HG03457 (cell line): ENCODE data around the gene ARHGAP4.

Experiments
- ATAC-seq: cut with Tn5 transposase; IDR thresholded peaks from one replicate; pipeline ENCODE4 v1.9.1; 2021; ENCODE audit warnings: moderate number of reproducible peaks; ENCODE audit not compliant: unreplicated experiment

The ARHGAP4 gene

DNA sequence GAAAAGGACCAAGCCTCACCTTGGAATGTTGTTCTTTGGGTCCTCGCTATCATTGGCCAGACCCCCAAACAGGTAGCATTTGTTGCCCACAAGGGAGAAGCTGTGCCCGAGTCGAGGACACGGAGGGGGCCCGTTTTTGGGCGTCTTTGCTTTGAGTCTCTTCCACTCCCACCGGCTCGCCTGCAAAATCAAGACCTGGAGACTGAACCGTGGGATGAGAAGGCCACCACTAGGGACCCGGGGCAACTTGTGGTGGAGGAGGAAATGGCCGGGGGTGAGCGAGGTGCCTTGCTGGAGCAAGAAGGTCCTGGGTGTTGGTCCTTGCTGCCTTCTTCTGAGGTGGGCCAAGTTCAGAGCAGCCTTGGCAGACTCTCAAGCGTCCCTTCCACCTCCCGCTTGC is 38.0 kb upstream of the ARHGAP4 start:
- ATAC-seq, result no peak

DNA sequence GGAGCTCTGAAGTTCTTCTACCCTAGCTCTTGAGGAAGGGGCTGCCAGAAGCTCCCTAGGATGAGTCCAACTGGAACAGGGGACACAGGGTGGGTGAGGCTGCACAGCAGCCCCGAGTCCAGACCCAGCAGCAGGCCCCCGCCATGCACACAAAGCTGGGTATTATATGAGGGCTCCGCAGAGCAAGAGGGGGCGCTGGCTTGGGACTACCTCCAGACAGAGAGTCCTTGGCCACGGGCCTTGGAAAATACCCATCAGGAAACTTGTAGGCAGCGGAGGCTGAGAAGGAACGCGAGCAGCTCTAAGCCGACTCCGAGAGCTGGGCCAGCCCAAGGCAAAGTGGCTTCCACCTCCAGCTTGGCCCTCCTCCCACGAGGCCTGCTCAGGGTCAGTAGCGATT is 37.5 kb upstream of the ARHGAP4 start:
- ATAC-seq, result no peak

DNA sequence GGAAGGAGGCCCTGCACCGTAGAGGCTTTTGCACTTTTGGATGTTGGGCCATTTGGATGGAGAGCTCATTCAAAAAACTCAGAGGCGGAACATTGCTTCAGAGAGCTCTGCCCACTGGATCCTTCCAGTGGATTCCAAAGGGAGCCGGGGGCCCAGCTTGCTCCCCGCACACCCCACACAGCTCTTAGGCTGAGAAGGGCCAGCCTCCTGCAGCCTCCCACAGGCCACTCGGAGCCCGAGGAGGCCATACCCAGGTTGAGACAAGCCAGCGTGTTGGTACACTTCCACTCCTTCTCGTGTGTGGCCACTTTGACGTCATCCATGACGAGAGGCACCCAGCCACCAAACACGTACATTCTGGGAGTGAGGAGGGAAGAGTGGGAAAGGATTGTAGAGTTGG is 35.2 kb upstream of the ARHGAP4 start:
- no peak for ATAC-seq

- ATAC-seq, result no peak
Observed at GRCh38 chrX:153960786-153961185, 34.7 kb upstream of the ARHGAP4 start.

- ATAC-seq, result no peak
Observed at GRCh38 chrX:153960077-153960476, 34.0 kb upstream of the ARHGAP4 start.

- ATAC-seq, result no peak
Observed at GRCh38 chrX:153959649-153960048, 33.6 kb upstream of the ARHGAP4 start.

DNA sequence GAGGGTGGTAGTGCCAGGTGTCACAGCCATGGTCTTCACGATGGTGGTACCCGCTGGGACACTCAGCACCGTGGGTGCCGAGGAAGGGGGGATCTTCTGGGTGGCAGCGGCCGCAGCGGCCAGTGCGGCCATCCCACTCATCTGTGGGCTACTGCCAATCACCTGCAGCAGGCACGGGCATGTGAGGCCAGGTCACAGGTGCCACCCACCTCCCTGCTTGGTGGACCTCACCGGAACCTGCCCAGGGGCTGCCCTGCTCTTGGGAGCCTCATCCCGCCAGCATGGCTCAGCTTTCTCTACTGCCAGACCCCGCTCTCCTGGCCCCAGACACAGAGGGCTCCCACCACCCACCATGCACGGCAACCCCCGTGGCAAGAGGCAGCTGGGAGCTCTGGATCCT is 32.5 kb upstream of the ARHGAP4 start:
- no peak for ATAC-seq

GRCh38 chrX:153957224-153957623 is 31.2 kb upstream of the ARHGAP4 start:
- no peak for ATAC-seq

GRCh38 chrX:153956044-153956907 is 30.2 kb upstream of the ARHGAP4 start:
- no peak for ATAC-seq

GRCh38 chrX:153955228-153955732 is 29.2 kb upstream of the ARHGAP4 start:
- ATAC-seq, result no peak

DNA sequence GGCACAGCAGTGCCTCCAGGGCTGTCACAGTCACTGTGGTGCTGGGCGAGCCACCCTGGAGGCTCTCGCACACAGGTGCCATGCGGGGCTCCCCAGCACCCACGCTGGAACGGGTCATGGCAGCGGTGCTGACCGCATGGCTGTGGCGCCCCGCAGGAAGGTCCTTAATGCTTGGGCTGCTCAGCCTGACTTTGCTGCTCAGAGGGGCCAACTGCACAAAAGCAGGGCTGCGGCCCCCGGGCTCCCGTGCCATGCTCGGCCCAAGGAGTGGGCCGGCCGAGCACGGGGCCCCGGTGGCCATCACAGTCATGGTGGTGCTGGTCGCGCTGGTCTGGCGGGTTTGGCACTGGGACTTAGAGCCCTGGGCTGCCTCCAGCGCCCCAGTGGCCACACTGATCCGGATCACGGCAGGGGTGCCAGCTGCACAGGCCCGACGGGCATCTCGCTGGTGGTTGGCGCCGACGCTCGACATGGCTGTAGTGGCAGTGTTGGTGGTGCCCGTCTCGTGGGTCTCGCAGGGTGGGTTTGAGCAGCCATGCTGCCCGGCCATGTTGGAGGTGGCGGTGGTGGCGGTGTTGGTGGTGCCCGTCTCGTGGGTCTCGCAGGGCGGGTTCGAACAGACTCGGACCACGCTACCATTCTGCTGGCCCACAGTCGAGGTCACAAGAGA is 28.6 kb upstream of the ARHGAP4 start:
- ATAC-seq, result no peak

DNA sequence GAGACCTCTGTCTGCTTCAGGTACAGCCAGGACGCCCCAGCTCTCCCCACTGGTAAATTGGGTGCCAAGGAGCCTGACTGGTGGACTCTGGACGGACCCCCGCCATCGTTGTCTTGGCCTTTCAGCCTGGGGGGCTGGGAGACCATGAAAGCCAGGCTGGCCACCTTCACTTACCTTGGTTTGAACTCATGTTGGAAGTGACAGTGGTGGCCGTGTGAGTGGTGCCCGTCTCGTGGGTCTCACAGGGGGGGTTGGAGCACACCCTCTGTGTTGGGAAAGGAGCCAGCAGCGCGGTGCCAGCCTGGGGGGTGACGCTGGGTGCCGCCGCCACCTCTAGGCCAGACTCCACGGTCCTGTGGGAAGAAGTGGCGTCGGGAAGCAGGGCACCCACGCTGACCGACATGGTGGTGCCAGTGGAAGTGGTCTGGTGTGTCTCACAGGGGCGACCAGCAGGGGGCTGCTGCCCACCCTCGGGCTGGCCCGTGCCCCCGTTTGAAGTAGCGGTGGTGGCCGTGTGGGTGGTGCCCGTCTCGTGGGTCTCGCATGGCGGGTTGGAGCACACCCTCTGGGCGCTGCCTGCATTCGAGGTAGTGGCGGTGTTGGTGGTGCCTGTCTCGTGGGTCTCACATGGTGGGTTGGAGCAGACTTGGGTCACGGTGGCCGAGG is 28.0 kb upstream of the ARHGAP4 start:
- ATAC-seq, result no peak

- no peak for ATAC-seq
Observed at GRCh38 chrX:153953342-153953830, 27.3 kb upstream of the ARHGAP4 start.

- no peak for ATAC-seq
Observed at GRCh38 chrX:153952373-153953026, 26.4 kb upstream of the ARHGAP4 start.

- no peak for ATAC-seq
Observed at GRCh38 chrX:153951683-153952372, 25.8 kb upstream of the ARHGAP4 start.

DNA sequence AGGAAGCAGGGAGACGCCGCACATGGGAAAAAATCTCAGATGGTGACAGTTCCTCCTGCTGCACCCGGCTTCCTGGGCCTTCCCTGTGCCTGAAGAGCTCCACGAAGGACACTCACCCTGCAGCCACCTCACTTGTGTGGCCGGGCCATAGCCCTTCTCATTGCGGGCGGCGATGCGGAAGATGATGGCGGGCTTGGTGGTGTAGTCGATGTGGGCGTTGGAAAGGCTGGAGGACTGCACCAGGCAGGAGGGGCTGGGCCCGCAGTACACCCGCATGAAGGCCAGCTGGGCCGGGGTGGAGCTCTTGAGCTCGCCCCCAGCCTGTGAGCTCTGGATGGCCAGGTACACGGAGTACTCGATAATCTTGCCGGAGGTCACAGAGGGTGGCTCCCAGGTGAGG is 24.1 kb upstream of the ARHGAP4 start:
- no peak for ATAC-seq

GRCh38 chrX:153948847-153949805 is 23.1 kb upstream of the ARHGAP4 start:
- no peak for ATAC-seq

DNA sequence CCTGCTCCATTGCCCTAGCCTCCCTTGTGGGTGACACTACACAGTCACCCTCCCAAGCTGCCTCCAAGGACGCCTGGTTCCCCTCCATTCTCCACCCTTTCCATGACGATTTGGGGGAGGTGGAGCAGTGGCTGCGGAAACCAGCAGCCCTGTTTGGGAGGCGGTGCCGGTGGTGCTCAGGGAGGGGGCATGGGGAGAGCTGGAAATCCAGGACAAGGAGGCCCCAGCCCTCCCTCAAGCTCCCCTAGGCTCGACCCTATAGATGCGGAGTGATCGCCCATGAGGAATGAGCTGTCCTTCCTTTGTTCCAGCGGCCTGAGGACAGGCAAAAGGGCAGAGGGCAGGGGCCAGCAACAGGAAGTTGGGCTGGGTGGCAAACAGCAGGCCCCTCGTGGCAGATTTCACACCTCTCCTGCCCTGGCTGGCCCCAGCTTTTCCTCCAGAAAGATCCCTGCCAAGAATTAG is 22.0 kb upstream of the ARHGAP4 start:
- no peak for ATAC-seq
